GM23248 (cell line): ENCODE results near the gene PTPN2.

Experiments used
- EZH2 ChIP-seq: fragments of 200-600 bp; sonication (generic); IDR thresholded peaks from 2 replicates; pipeline ENCODE4 v1.6.1; 2018; ENCODE audit warnings: antibody characterized with exemption, mild to moderate bottlenecking; ENCODE audit not compliant: insufficient read depth, poor library complexity, severe bottlenecking
- EZH2phosphoT487 ChIP-seq: fragments of 200-600 bp; sonication (generic); IDR thresholded peaks from 2 replicates; pipeline ENCODE4 v1.6.1; 2018; ENCODE audit warnings: antibody characterized with exemption, moderate library complexity, mild to moderate bottlenecking, low read depth; ENCODE audit not compliant: insufficient read depth

- no peak for TF ChIP-seq EZH2
- no peak for TF ChIP-seq EZH2phosphoT487
Measured at GRCh38 chr18:12882453-12883371, 1.3 kb downstream of the PTPN2 start.
